HepG2 (cell line): ENCODE data around the gene CYTH2. TPM values are rescaled to one million over a fixed set of nuclear protein-coding genes. Genes with fewer than 3 reads are reported as not detected.

Source experiments
- ATAC-seq: fragments of 200-7000 bp; cut with Tn5 transposase; 3 replicates; pipeline ENCODE4 v1.9.1; 2020; ENCODE audit warnings: mild to moderate bottlenecking, moderate library complexity
- BruUV-seq: library from RNA; stranded (reverse); fragments of 400-500 nt; replicated peaks from 2 replicates; lab custom pipeline; 2021; lab: Mats Ljungman, UMichigan
- CTCF ChIA-PET: fragments of 300-600 bp; formaldehyde crosslinking; extraction: SDS; loops from one replicate; lab custom pipeline; 2021; ENCODE audit warnings: low total read pairs, inconsistent platforms, low intra/inter-chr PET ratio; lab: Yijun Ruan, JAX
- POLR2A ChIA-PET: fragments of 350-600 bp; sonication (Branson Sonifier 250); formaldehyde crosslinking; loops from one replicate; lab custom pipeline; 2020; ENCODE audit warnings: antibody characterized with exemption, inconsistent platforms; lab: Yijun Ruan, JAX
- DNase-seq: peaks from one replicate; pipeline ENCODE4 v3.0.0-alpha.2; 2015; ENCODE audit warnings: low spot score
- FAIRE-seq: peaks from 3 replicates; lab custom pipeline; 2011; peaks lifted over from hg19 to GRCh38; lab: Jason Lieb, UNC
- H2AFZ ChIP-seq: one replicate; pipeline ENCODE4 v1.6.1; 2011; ENCODE audit warnings: low read length, inconsistent platforms
- H3K27ac ChIP-seq: fragments of 300-600 bp; 3 replicates; pipeline ENCODE4 v1.8.0; 2011; ENCODE audit warnings: mixed run types, mild to moderate bottlenecking, mixed read lengths, low read length, inconsistent platforms; ENCODE audit not compliant: insufficient read depth; ENCODE audit errors: extremely low read length
- H3K27me3 ChIP-seq, 2 experiments: fragments of 200-600 bp in 1 of 2; 2 replicates in 1 of 2; 3 replicates in 1 of 2; pipeline versions ENCODE4 v1.6.0 to v1.8.0; 2011; ENCODE audit warnings: low read length in 2 of 2, mild to moderate bottlenecking in 2 of 2, moderate library complexity in 2 of 2, inconsistent platforms in 1 of 2; ENCODE audit not compliant: insufficient read depth in 2 of 2, control insufficient read depth in 1 of 2
- H3K36me3 ChIP-seq, 2 experiments: fragments of 200-600 bp in 1 of 2; replicated peaks in 1 of 2; 2 replicates in 1 of 2; 3 replicates in 1 of 2; pipeline versions ENCODE4 v1.5.1 to v1.8.0; 2011; ENCODE audit warnings: low read length in 2 of 2, inconsistent platforms in 1 of 2; ENCODE audit not compliant: insufficient read depth in 2 of 2, control insufficient read depth in 1 of 2
- H3K4me1 ChIP-seq: 2 replicates; pipeline ENCODE4 v1.5.1; 2012; ENCODE audit warnings: low read length, inconsistent platforms; ENCODE audit not compliant: insufficient read depth
- H3K4me2 ChIP-seq: 2 replicates; pipeline ENCODE4 v1.6.0; 2011; ENCODE audit warnings: low read depth, low read length, inconsistent platforms
- H3K4me3 ChIP-seq, 3 experiments: fragments of 200-600 bp in 1 of 3; sonication (generic), shearing (Covaris generic) in 1 of 3; replicated peaks in 1 of 3; 2 replicates each; pipeline ENCODE4 v1.5.1; 2011 to 2016; ENCODE audit warnings: low read length in 3 of 3, inconsistent platforms in 2 of 3, low read depth in 2 of 3, mild to moderate bottlenecking in 2 of 3, control low read depth in 1 of 3, mixed read lengths in 1 of 3; ENCODE audit not compliant: insufficient read depth in 1 of 3
- H3K79me2 ChIP-seq: one replicate; pipeline ENCODE4 v1.6.1; 2011; ENCODE audit warnings: low read length, inconsistent platforms; ENCODE audit not compliant: insufficient read depth
- H3K9ac ChIP-seq: 2 replicates; pipeline ENCODE4 v1.6.0; 2011; ENCODE audit warnings: mild to moderate bottlenecking, low read depth, low read length, inconsistent platforms; ENCODE audit not compliant: insufficient read depth
- H3K9me3 ChIP-seq: 2 replicates; pipeline ENCODE4 v1.5.1; 2012; ENCODE audit warnings: mild to moderate bottlenecking, low read length
- H4K20me1 ChIP-seq: 2 replicates; pipeline ENCODE4 v1.6.0; 2011; ENCODE audit warnings: inconsistent platforms, mild to moderate bottlenecking, low read length, moderate library complexity; ENCODE audit not compliant: insufficient read depth
- AGO2 ChIP-seq: fragments of 200-400 bp; formaldehyde crosslinking; optimal IDR thresholded peaks from 2 replicates; pipeline ENCODE3; 2017; ENCODE audit warnings: mild to moderate bottlenecking, low read depth, low read length, moderate library complexity
- FOXP1 ChIP-seq, 2 experiments: fragments of 450-650 bp in 1 of 2; IDR thresholded peaks; 2 replicates each; pipeline ENCODE4 v1.6.1; 2017 to 2018; ENCODE audit warnings: antibody characterized with exemption in 1 of 2
- KLF11 ChIP-seq: IDR thresholded peaks from 2 replicates; pipeline ENCODE4 v1.6.1; 2016; ENCODE audit warnings: missing compliant biosample characterization
- MEF2D ChIP-seq: sonication (generic); formaldehyde crosslinking; IDR thresholded peaks from 2 replicates; pipeline ENCODE4 v1.5.1; 2020; ENCODE audit warnings: mild to moderate bottlenecking, missing genetic modification reagents
- NFIB ChIP-seq: sonication (generic); formaldehyde crosslinking; IDR thresholded peaks from 2 replicates; pipeline ENCODE4 v1.9.0; 2021; ENCODE audit warnings: missing genetic modification reagents, mild to moderate bottlenecking, borderline replicate concordance
- NFKBIZ ChIP-seq: IDR thresholded peaks from 2 replicates; pipeline ENCODE4 v1.6.1; 2018; ENCODE audit warnings: missing genetic modification reagents, missing compliant biosample characterization
- POLR2AphosphoS2 ChIP-seq: IDR thresholded peaks from 2 replicates; pipeline ENCODE4 v1.6.1; 2011; ENCODE audit warnings: low read depth, low read length, improper control_type of control experiment
- RBM39 ChIP-seq: fragments of 200-400 bp; formaldehyde crosslinking; IDR thresholded peaks from one replicate; pipeline ENCODE4 v1.6.1; 2018; ENCODE audit warnings: antibody characterized with exemption, mild to moderate bottlenecking, low read depth, low read length; ENCODE audit not compliant: poor library complexity, severe bottlenecking
- ZBTB33 ChIP-seq: sonication (generic); formaldehyde crosslinking; IDR thresholded peaks from 2 replicates; pipeline ENCODE4 v1.4.0; 2020; ENCODE audit warnings: missing genetic modification reagents
- ZC3H13 ChIP-seq: sonication (generic); formaldehyde crosslinking; IDR thresholded peaks from 2 replicates; pipeline ENCODE4 v1.8.1; 2023; ENCODE audit warnings: mild to moderate bottlenecking, missing genetic modification reagents, moderate library complexity
- ZNF343 ChIP-seq: sonication (generic); formaldehyde crosslinking; IDR thresholded peaks from 2 replicates; pipeline ENCODE4 v1.4.0; 2020; ENCODE audit warnings: mild to moderate bottlenecking, missing genetic modification reagents
- ZNF704 ChIP-seq: sonication (generic); formaldehyde crosslinking; IDR thresholded peaks from 2 replicates; pipeline ENCODE4 v1.8.1; 2023; ENCODE audit warnings: mild to moderate bottlenecking, inconsistent platforms, moderate library complexity, missing genetic modification reagents, borderline replicate concordance
- ZNF776 ChIP-seq: sonication (generic); formaldehyde crosslinking; IDR thresholded peaks from 2 replicates; pipeline ENCODE4 v1.4.0; 2020; ENCODE audit warnings: mild to moderate bottlenecking, missing genetic modification reagents
- WGBS: methylation state at CpG from one replicate; pipeline ENCODE4 v1.1.6; 2017; ENCODE audit warnings: low lambda C conversion rate; 5-methylcytosine and 5-hydroxymethylcytosine counted together
- in situ Hi-C: cut with HindIII; loops from 2 replicates; pipeline ENCODE4 v1.10.0; 2017; ENCODE audit warnings: low pct_unique_long_range_greater_than_20kb; ENCODE audit not compliant: extremely low pct_ligation_motif_present
- intact Hi-C: fragments of 100-400 bp; cut with micrococcal nuclease; formaldehyde crosslinking; loops from one replicate; pipeline ENCODE4 v1.10.0; 2022; ENCODE audit not compliant: unreplicated experiment
- polyA plus RNA-seq, 8 experiments: library from polyadenylated mRNA; depleted of rRNA in 3 of 8; stranded (reverse) in 7 of 8; unstranded in 1 of 8; fragments of >200 nt; fragmentation: Illumina TruSeq in 4 of 8; extraction: Trizol in 4 of 8; gene quantifications; 2 replicates each; pipeline versions ENCODE4 v1.2.1 to v1.2.3, GENCODE V29; 2011 to 2016; ENCODE audit warnings: low read depth in 4 of 8, missing spikeins in 1 of 8, mixed read lengths in 1 of 8; ENCODE audit not compliant: insufficient read depth in 1 of 8
- total RNA-seq, 5 experiments: library from RNA; depleted of rRNA; stranded (reverse); fragments of >200 nt; fragmentation: Illumina TruSeq; extraction: Trizol; gene quantifications; 2 replicates each; pipeline ENCODE4 v1.2.3, GENCODE V29; 2016; ENCODE audit warnings: low read depth in 1 of 5

Gene CYTH2
- total and polyA plus RNA-seq, 2 of the 13 experiments (the other 11 are each of a cell fraction or from before 2014, with no cell fraction given): 16.5 to 39.3 TPM

- ChIA-PET POLR2A (interaction anchor here (0.7 to 1.5 kb wide), 3 partner anchors 17 to 107 kb away, joined by 3 to 7 read pairs (median 3); no protein-coding TSS in a partner anchor), CTCF (interaction anchor here (0.6 kb wide), 1 partner anchor 114 kb away, joined by 3 read pairs; no protein-coding TSS in a partner anchor)
- BruUV-seq: no TSS peak
- Histone ChIP-seq H3K4me1 (peaks cover 17% of the 10 kb centered on the region), H3K4me2 (peak overlapping the region; percentile 79), H2AFZ (no peak overlapping the region), H3K9ac (peak overlapping the region; percentile 94), H3K9me3 (no peaks in the 10 kb centered on the region), H3K27ac (peak overlapping the region; percentile 91), H3K36me3 (peaks cover 21 to 44% of the 10 kb centered on the region in 2 experiments; a peak in 4 of 5 replicates), H3K79me2 (peaks cover 5% of the 10 kb centered on the region), H4K20me1 (no peaks in the 10 kb centered on the region; the same call in 1 of the 2 replicates), H3K4me3 (peak overlapping the region; percentile 76 to 97 (median 82)), H3K27me3 (no peaks in the 10 kb centered on the region; a peak in 1 of 5 replicates)
- FAIRE-seq (no peak), ATAC-seq (no peak), DNase-seq (no peak)
- 68% methylated on average over 17 of the region's 20 CpGs for WGBS
- in situ Hi-C loops: no loop called here
- intact Hi-C loops: loop anchor here (1.0 kb wide), 1 partner anchor 25 kb away; the partner anchor contains the start of gene GRWD1
- TF ChIP-seq ZNF343 (CRISPR knock-in tag) (0 out of 2 replicates have a peak, but pooled peaks have one; percentile 4), NFIB (CRISPR knock-in tag) (no peak), ZNF776 (CRISPR knock-in tag) (no peak), ZC3H13 (0 out of 2 replicates have a peak, but pooled peaks have one; percentile 6), MEF2D (CRISPR knock-in tag) (0 out of 2 replicates have a peak, but pooled peaks have one; percentile 11), RBM39 (peak; percentile 10), ZNF704 (CRISPR knock-in tag) (0 out of 2 replicates have a peak, but pooled peaks have one; percentile 8), NFKBIZ (no peak), POLR2AphosphoS2 (no peak), KLF11 (CRISPR knock-in tag) (no peak), ZBTB33 (CRISPR knock-in tag) (no peak), FOXP1 (IDR thresholded peaks at IDR 0.05) (no peak), FOXP1 (CRISPR knock-in tag; IDR thresholded peaks at IDR 0.05) (no peak), AGO2 (peak; percentile 32)
Observed at GRCh38 chr19:48469934-48470680, 938 bp downstream of the CYTH2 start.
